Measurements from ENCODE around the gene CBR4.
"Not testable (repeated sequence)": the region's sequence is repeated elsewhere in the genome, so short reads cannot be mapped to it uniquely, and the experiment has no call there.

CBR4 gene

DNA sequence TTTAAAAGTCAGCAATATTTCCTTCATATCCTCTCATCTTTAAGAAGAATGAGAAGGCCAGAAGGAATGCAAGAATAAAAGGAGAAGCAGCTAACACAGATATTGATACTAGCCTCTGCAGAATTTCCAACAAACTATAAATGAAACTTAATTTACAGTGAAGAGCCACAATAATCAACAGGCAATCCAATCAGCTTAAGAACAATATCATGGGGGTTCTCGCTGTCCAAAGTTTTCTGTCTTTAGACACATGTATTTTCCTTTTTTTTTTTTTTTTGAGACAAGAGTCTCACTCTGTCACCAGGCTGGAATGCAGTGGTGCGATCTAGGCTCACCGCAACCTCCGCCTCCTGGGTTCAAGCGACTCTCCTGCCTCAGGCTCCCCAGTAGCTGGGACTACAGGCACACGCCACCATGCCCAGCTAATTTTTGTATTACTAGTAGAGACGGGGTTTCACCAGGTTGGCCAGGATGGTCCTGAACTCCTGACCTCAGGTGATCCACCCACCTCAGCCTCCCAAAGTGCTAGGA, 17.0 kb downstream of the CBR4 start:
- not testable (repeated sequence) for DNase-seq

DNA sequence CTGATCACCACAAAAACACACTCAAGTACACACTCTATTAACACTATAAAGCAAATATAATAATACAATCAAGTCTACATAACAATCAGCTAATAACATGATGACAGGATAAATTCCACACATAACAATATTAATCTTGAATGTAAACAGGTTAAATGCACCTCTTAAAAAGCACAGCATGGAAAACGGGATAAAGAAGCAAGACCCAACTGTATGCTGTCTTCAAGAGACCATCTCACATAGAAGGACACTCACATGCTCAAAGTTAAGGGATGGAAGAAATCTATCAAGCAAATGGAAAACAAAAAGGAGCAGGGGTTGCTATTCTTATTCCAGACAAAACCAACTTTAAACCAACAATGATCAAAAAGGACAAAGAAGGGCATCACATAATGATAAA, 28.1 kb downstream of the CBR4 start:
- DNase-seq: no peak

DNA sequence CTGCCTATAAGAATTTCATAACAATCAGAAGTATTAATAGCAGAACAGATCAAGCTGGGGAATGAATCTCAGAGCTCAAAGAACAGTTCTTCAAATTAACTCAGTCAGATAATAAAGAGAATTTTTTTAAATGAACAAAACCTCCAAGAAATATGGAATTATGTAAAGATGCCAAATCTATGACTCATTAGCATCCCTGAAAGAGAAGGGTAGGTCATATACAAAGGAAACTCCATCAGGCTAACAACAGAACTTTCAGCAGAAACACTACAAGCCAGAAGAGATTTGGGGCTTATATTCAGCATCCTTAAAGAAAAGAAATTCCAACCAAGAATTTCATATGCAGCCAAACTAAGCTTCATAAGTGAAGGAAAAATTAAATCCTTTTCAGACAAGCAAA, 28.6 kb downstream of the CBR4 start:
- DNase-seq: no peak

DNA sequence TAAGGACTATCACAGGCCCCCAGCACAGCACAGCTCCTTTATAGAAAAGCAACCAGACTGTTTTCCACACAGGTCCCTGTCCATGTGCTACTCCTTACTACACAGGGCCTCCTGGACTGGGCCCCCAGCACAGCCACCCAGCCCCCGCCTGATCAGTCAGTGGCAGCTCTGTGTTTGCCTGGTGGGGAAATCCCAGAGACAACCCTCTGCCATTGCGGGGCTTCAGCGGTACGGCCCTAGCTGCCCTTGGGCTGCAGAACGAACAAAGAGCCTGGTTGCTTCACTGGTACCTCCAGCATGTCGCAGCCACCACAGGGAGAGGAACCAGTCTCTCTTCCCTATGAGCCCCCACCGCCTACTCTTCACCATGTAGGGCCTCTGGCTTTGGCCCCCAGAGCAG, 30.7 kb downstream of the CBR4 start:
- DNase-seq: no peak

DNA sequence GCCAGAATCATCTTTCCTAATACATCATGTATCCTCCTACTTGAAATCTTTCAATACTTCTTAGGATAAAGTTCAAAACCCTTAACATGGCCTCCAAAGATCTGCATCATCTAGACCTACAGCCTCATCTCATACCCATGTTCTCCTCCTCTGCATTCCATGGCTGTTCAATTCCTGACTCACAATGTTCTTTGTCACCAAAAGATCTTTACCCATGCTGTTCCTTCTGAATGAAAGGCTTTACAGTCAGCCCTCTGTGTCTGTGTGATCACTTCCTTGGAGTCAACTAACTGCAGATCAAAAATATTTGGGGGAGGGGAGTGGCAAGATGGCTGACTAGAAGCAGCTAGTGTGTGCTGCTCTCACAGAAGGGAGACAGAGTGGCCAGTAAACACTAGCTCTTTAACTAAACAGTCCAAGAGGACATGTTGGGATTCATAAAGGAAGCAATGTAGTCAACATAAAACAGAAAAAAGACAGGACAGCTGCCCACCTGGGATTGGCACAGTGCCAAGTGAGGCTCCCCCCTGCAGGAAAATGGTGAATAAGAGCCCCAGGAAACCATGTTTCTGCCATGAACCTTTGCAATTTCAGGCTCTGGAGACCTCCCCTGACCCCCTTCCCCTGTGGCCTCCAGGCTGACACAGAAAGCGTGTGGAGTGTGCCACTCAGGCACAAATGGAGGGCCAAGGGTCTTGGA, 31.9 kb downstream of the CBR4 start:
- DNase-seq: no peak

DNA sequence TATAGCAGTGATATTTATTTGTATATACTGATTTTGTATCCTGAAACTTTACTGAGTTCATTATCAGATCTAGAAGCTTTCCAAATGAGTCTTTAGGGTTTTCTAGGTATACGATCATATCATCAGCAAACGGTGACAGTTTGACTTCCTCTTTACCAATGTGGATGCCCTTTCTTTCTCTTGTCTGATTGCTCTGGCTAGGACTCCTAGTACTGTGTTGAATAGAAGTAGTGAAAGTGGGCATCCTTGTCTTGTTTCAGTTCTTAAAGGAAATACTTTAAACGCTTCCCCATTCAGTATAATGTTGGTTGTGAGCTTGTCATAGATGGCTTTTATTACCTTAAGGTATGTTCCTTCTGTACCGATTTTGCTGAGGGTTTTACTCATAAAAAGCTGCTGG, 37.5 kb downstream of the CBR4 start:
- no peak for DNase-seq

DNA sequence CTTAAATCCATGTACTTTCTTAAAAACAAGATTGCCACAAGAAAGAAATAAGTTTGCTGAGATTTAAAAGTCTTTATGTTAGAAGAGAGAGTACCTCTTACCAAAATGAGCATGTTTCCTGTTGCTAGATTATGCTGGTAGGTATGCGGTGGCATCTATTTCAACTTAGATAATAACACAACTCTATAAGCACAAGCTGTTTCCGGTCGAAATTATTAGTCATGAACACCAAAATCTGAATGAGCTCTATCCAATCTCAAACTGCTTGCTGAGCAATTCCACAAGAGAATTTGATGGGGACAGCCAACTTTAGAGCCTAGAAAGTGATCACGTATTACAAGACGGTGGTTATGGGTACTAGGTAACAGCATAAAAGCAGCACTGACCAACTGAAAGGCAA, 49.3 kb downstream of the CBR4 start:
- DNase-seq: no peak

DNA sequence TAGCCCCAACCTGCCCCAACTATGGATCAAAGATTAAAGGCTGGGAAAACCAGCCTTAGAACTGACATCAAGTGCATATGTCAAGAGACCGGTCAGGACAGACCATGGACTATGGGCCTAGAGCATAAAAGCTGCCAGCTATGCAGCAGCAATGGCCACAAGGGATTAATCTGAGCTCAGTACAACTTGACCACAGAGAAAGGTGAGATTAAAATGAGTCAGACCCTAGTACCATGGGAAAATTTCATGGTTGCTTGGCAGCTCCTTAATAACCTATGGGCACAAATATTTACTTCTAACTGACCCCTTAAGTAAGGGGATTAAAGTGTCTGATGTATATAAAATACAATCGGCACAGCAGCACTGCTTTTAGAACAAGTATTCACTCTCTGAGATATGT, 54.4 kb downstream of the CBR4 start:
- no peak for DNase-seq

DNA sequence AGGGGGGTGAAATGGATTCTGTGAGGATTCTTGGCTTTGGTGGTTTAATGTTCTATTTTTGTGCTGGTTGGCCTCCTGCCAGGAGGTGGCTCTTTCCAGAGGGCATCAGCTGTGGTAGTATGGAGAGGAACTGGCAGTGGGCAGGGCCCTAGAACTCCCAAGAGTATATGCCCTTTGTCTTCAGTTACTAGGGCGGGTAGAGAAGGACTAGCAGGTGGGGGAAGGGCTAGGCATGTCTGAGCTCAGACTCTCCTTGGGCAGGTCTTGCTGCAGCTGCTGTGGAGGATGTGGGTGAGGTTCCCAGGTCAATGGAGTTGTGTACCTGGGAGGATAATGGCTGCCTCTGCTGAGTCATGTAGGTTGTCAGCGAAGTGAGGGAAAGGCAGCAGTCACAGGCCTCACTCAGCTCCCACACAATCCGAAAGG, 57.2 kb downstream of the CBR4 start:
- not testable (repeated sequence) for DNase-seq

DNA sequence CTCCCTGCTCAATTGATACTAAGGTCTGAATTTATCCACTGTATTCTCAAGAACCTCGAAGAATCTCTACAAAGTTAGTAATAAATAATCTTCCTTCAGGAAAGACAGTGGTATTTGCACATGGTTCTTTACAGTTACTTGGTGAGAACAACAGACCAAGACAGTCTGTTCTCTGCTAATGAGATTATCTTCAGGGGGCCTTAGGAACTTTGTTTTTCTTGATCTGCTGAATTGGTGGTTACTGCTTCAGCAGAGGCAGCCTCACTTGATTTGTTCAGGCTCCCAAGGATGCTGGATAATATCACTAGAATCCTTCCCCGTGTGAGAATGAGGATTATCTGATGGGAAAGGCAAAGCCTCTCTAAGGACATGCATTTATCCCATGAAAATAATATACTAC, 64.8 kb downstream of the CBR4 start:
- DNase-seq: no peak

DNA sequence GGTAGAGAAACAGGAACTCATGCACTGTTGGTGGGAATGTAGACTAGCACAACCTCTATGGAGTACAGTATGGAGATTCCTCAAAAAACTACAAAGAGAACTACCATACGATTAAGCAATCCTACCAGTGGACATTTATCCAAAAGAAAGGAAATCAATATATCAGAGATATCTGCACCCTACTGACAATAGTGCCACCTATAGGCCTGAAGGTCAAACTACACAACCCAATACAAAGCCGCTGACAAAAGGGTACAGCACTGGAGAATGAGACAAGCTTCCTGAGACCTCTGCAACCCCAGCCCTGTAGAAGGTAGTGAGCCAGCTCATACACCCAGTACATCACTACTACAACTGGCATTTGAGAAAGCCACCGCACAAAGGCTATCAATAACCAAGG, 67.1 kb downstream of the CBR4 start:
- peak; percentile 19 for DNase-seq

Measured in CD4-positive, alpha-beta T cell treated with Interleukin-17A for 1 hour (primary cell).